C4-2B (cell line): ENCODE data around the gene INPPL1.

Source experiments
- CTCF ChIP-seq: fragments of 450-650 bp; conservative IDR thresholded peaks from 2 replicates; pipeline ENCODE4 v1.5.1; 2017; ENCODE audit warnings: mild to moderate bottlenecking
- ZFX ChIP-seq: fragments of 450-650 bp; IDR thresholded peaks from 2 replicates; pipeline ENCODE4 v1.6.1; 2017

DNA sequence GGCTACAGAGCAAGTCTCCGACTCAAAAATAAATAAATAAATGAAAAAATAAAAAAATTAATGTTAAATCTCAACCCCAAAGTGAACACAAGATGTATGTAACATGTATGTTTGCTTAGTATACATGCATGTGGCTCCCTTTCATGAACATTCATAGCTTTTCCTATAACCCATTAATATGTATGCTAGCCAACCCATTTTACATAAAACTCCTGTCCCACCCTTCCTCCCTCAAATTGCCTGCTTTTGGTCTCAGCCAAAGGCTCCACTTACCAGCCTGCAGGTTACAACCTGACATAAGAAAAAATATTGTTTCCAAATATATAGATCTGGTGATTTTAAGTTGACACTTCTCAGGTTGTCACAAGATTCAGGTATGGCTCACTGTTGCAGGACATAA is 36.3 kb upstream of the INPPL1 start:
- TF ChIP-seq CTCF, result no peak
- no peak for TF ChIP-seq ZFX
